Left lung (tissue), 10 donors: ENCODE data around the gene KRT40. TPM values are rescaled to one million over a fixed set of nuclear protein-coding genes. Genes with fewer than 3 reads are reported as not detected.

Experiments used
- ATAC-seq: fragments of 200-7000 bp; cut with Tn5 transposase; one replicate; pipeline ENCODE4 v1.9.1; 2020; ENCODE audit warnings: moderate library complexity
- DNase-seq, 4 donors: peaks; one replicate each; pipeline ENCODE4 v3.0.0-alpha.2; 2013 to 2020
- H3K27ac ChIP-seq, 2 donors: fragments of 200-600 bp; sonication (generic) in 1 of 2; one replicate each; pipeline versions ENCODE4 v1.5.0 to v1.8.0; 2020 to 2021
- H3K27me3 ChIP-seq, 2 donors: fragments of 200-600 bp; sonication (generic) in 1 of 2; one replicate each; pipeline versions ENCODE4 v1.5.0 to v1.8.0; 2020 to 2021
- H3K36me3 ChIP-seq, 2 donors: fragments of 200-600 bp; sonication (generic) in 1 of 2; one replicate each; pipeline versions ENCODE4 v1.5.0 to v1.8.0; 2020 to 2021
- H3K4me1 ChIP-seq, 2 donors: fragments of 200-600 bp; one replicate each; pipeline ENCODE4 v1.8.0; 2021
- H3K4me3 ChIP-seq, 2 donors: fragments of 200-600 bp; sonication (generic) in 1 of 2; one replicate each; pipeline versions ENCODE4 v1.5.0 to v1.8.0; 2020 to 2021; ENCODE audit warnings: mild to moderate bottlenecking in 1 of 2
- H3K9me3 ChIP-seq, 2 donors: fragments of 200-600 bp; sonication (generic) in 1 of 2; one replicate each; pipeline versions ENCODE4 v1.5.0 to v1.8.0; 2020 to 2021
- intact Hi-C, 2 donors: fragments of 100-400 bp; cut with DNase I; formaldehyde crosslinking; loops; one replicate each; pipeline versions ENCODE4 v1.11.2 to v1.14.2; 2022
- polyA plus RNA-seq, 6 donors: library from polyadenylated mRNA; unstranded; fragments of 120-200 nt; gene quantifications; one replicate each; pipeline ENCODE4 v1.2.1, GENCODE V29; 2013; ENCODE audit not compliant: insufficient read length in 6 of 6
- total RNA-seq, 2 donors: library from RNA; stranded (reverse); fragmentation: NEBNext Ultra II Directional; extraction: Animal tissue kit (Norgen Biotek cat#: 25700); gene quantifications; one replicate each; pipeline ENCODE4 v1.2.1, GENCODE V29; 2021
- TF ChIP-seq, protein P1 (sequence below), 2 donors: fragments of 200-600 bp; sonication (generic) in 1 of 2; IDR thresholded peaks; one replicate each; pipeline versions ENCODE4 v1.5.0 to v1.8.0; 2021; ENCODE audit warnings: antibody characterized with exemption in 2 of 2
- donor health status: DM: no; HTN: yes; CAD: no.
- donor health status: DM: no; HTN: no; CAD: no.

The KRT40 gene
- total and polyA plus RNA-seq, 8 donors: not detected

DNA sequence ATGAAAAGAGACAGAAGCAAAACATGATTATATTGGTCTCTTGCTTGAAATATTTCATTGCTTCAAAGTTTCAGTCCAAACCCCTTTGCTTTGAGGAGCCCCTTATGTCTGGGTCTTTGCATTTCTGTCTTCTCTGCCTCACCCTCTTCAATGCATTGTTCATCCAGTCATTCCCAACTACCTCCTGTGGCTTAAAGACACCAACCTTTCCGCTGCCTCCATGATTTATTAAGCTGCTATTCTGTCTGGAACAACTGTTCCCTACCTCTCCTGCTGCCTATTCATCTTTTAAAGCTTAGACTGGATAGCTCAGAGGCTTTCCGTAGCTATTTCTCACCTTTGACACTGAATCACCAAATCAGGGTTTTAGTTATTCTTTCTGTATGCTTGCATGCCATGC, 13.2 kb upstream of the KRT40 start:
- Histone ChIP-seq H3K4me1 (no peaks in the 10 kb centered on the region), H3K27ac (no peak overlapping the region), H3K4me3 (no peak overlapping the region), H3K9me3 (no peaks in the 10 kb centered on the region), H3K27me3 (peaks cover 0 to 59% of the 10 kb centered on the region in 2 donors), H3K36me3 (no peaks in the 10 kb centered on the region)
- TF ChIP-seq, protein P1, sequence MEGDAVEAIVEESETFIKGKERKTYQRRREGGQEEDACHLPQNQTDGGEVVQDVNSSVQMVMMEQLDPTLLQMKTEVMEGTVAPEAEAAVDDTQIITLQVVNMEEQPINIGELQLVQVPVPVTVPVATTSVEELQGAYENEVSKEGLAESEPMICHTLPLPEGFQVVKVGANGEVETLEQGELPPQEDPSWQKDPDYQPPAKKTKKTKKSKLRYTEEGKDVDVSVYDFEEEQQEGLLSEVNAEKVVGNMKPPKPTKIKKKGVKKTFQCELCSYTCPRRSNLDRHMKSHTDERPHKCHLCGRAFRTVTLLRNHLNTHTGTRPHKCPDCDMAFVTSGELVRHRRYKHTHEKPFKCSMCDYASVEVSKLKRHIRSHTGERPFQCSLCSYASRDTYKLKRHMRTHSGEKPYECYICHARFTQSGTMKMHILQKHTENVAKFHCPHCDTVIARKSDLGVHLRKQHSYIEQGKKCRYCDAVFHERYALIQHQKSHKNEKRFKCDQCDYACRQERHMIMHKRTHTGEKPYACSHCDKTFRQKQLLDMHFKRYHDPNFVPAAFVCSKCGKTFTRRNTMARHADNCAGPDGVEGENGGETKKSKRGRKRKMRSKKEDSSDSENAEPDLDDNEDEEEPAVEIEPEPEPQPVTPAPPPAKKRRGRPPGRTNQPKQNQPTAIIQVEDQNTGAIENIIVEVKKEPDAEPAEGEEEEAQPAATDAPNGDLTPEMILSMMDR (IDR thresholded peaks at IDR 0.05): no peak
- DNase-seq (no peak), ATAC-seq (no peak)
- intact Hi-C loops: no loop called here

DNA sequence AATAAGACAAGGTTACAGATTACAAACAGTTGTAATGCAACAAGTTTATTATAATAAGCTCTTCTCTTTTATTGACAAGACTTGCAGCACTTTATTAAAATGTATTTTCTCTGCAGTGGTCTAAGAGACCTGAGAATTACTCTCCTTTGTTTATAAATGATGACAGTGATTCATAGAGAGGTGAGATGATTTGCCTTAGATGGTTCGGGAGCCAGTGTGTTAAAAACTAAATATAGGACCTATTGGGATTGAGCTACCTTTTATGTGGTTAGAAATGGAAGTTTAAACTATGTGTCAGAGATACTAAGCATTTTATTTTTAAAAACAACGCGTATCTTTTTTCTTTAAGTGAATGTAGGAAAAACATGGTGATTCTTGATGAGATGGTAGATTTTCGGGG, 12.7 kb upstream of the KRT40 start:
- Histone ChIP-seq H3K27me3 (peaks cover 0 to 62% of the 10 kb centered on the region in 2 donors), H3K36me3 (no peaks in the 10 kb centered on the region), H3K9me3 (no peaks in the 10 kb centered on the region), H3K27ac (no peak overlapping the region), H3K4me1 (no peaks in the 10 kb centered on the region), H3K4me3 (no peak overlapping the region)
- TF ChIP-seq, protein P1 (IDR thresholded peaks at IDR 0.05): no peak
- DNase-seq (no peak), ATAC-seq (no peak)
- intact Hi-C loops: no loop called here

DNA sequence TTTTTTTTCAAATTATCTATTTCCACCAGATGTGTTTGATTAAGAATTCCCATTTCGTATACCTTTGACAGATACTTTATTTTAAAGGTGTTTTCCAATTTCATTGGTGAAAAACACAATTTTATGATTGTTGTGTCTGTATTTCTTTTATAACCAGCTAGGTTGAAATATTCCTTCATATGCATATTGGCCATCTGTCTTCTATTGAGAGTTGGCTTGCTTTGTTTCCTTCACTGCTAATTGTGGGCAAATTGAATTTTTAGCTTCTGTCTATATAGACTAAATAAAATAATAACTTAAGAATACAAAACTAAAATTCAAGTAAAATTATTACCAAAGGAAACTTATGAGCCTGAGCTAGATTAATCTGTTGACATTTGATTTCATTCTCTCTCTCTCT, 11.0 kb upstream of the KRT40 start:
- DNase-seq (no peak), ATAC-seq (no peak)
- Histone ChIP-seq H3K4me3 (no peak overlapping the region), H3K4me1 (no peaks in the 10 kb centered on the region), H3K36me3 (no peaks in the 10 kb centered on the region), H3K27ac (no peak overlapping the region), H3K9me3 (no peaks in the 10 kb centered on the region), H3K27me3 (peaks cover 0 to 66% of the 10 kb centered on the region in 2 donors)
- TF ChIP-seq, protein P1 (IDR thresholded peaks at IDR 0.05): no peak
- intact Hi-C loops: no loop called here

DNA sequence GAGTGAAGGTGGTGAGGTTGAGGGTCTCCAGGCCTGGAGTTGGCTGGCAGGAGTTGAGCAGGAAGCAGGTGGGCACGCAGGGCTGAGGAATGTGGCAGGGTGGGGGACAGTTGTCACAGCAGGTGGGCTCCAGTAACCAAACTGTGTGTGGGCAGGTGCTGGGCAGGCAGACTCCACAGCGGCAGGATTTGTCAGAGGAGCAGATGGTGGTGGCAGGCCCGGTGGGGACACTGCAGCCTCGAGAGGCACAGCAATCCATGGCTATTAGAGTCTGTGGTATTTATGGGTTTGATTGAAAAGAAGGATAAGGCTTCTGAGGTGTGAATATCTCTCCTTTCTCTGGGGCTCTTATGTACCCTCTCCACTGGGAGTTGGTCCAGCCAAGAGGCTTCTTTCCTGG, 9.7 kb upstream of the KRT40 start, which contains the start of gene KRTAP3-3:
KRTAP3-3 (minus strand) TSS at position 326 of the 400 bp plus-strand sequence; CDS start at position 259, 67 bp downstream.
- peaks cover 0 to 59% of the 10 kb centered on the region in 2 donors for H3K27me3 ChIP-seq

DNA sequence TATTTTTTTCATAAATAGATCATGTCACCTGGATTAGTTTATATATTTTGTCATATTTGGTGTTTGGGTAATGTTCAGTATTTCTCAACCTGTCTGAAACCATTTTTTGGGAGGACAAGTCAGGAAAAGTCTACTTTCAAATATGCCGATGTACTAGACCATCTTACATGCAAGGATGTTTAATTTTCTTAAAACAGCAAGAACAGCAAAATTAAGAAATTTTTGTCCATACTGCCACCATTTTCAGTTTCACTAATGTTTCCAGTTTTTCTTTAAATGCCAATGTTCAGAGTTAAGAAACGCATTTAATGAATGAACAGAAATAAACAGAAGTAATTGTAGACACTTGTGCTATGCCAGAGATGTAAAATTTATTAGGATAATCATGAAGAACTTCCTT, 9.0 kb upstream of the KRT40 start:
- no peaks in the 10 kb centered on the region for H3K4me1 ChIP-seq
- TF ChIP-seq, protein P1 (IDR thresholded peaks at IDR 0.05): no peak
- H3K4me3 ChIP-seq: no peak overlapping the region
- peaks cover 0 to 52% of the 10 kb centered on the region in 2 donors for H3K27me3 ChIP-seq
- DNase-seq (no peak), ATAC-seq (no peak)
- intact Hi-C loops: no loop called here
- no peaks in the 10 kb centered on the region for H3K36me3 ChIP-seq
- H3K9me3 ChIP-seq: no peaks in the 10 kb centered on the region
- no peak overlapping the region for H3K27ac ChIP-seq

More for the DNA sequence above, 9.7 kb upstream of the KRT40 start, which contains the start of gene KRTAP3-3:
- Histone ChIP-seq H3K27ac (no peak within 1 kb of the TSS), H3K36me3 (no peaks in the 10 kb centered on the region), H3K9me3 (no peaks in the 10 kb centered on the region), H3K4me3 (no peak within 1 kb of the TSS), H3K4me1 (no peaks in the 10 kb centered on the region)
- TF ChIP-seq, protein P1 (IDR thresholded peaks at IDR 0.05): no peak
- intact Hi-C loops: no loop called here
- ATAC-seq (no peak), DNase-seq (no peak)
